GM19468 (cell line): Measurements from ENCODE around the gene ACTL9.

Experiments used
- ATAC-seq: cut with Tn5 transposase; IDR thresholded peaks from one replicate; pipeline ENCODE4 v1.9.1; 2021; ENCODE audit warnings: mild to moderate bottlenecking, moderate library complexity, moderate number of reproducible peaks; ENCODE audit not compliant: unreplicated experiment; ENCODE audit errors: extremely low read depth

ACTL9 gene

DNA sequence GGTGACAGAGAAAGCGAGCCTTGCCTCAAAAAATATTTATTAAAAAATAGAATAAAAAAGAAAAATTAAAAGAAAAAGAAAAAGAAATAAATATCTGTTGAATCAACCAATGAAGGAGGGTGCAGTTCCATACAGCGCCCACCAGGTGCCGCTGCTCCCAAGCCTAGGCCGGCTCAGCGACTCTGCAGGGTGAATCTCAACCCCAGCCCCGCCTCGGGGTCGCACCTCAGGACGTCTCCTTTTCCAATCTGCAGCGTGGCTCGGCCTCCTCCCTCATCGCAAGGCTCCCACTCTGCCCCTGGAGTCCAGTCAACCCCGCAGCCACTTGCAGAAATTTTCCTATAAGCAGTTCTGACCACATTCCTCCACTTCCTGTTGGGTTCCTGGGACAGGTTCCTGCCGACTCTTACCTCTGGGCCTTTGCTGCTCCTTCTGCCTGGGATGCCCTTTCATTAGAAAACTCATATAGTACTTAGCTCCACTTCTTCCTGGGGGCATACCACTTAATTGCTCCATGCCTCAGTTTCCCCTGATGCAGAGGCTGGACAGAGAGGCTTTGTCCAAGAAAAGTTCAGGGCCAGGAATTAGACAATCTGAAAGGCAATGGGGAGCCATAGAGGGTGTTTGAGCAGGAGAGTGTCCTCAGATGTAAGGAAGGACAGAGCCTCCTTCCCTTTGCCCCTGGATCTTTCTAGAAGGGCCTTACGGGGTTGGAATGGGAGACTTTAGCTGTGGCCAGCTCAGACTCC, 43.8 kb downstream of the ACTL9 start:
- ATAC-seq = no peak

DNA sequence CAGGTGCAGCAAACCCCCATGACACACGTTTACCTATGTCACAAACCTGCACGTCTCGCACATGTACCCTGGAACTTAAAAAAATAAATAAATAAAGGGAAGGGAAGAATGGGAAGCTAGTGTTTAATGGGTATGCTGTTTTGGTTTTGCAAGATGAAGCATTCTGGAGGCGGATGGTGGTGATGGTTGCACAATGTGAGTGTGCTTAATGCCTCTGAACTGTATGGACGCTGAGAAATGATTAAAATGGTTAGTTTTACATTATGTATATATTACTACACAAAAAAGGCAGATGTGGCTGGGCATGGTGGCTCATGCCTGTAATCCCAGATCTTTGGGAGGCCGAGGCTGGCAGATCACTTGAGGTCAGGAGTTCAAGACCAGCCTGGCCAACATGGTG, 50.4 kb downstream of the ACTL9 start:
- ATAC-seq = no peak
